K562 (cell line): ENCODE results near the gene PTPRB. TPM values are rescaled to one million over a fixed set of nuclear protein-coding genes. Genes with fewer than 3 reads are reported as not detected.

Experiments used
- AFF1 ChIP-seq, 2 experiments: fragments of 450-650 bp; IDR thresholded peaks; 2 replicates each; pipeline ENCODE4 v1.6.1; 2018; ENCODE audit warnings: mild to moderate bottlenecking in 2 of 2, low read depth in 1 of 2; ENCODE audit not compliant: partially characterized antibody in 2 of 2
- ARID3A ChIP-seq: IDR thresholded peaks from 2 replicates; pipeline ENCODE4 v1.6.1; 2012; ENCODE audit warnings: low read depth, low read length, improper control_type of control experiment, borderline replicate concordance
- ATF1 ChIP-seq, 2 experiments: fragments of 450-650 bp in 1 of 2; IDR thresholded peaks; 2 replicates each; pipeline ENCODE4 v1.6.1; 2016; ENCODE audit warnings: missing compliant biosample characterization in 1 of 2, missing genetic modification characterization in 1 of 2
- ATF3 ChIP-seq, 2 experiments: fragments of 450-650 bp in 1 of 2; sonication (generic) in 1 of 2; formaldehyde crosslinking in 1 of 2; IDR thresholded peaks in 1 of 2; conservative IDR thresholded peaks in 1 of 2; 2 replicates each; pipeline versions ENCODE4 v1.6.1 to v1.8.1; 2016 to 2023; ENCODE audit warnings: mild to moderate bottlenecking in 2 of 2, moderate library complexity in 2 of 2, inconsistent platforms in 1 of 2, missing genetic modification reagents in 1 of 2
- ATF7 ChIP-seq: fragments of 450-650 bp; IDR thresholded peaks from 2 replicates; pipeline ENCODE4 v1.7.1; 2014; ENCODE audit warnings: mild to moderate bottlenecking, moderate library complexity
- CTCF ChIP-seq, 3 experiments: IDR thresholded peaks in 2 of 3; conservative IDR thresholded peaks in 1 of 3; 2 replicates each; pipeline ENCODE4 v1.5.1; 2011 to 2012; ENCODE audit warnings: low read length in 3 of 3, mild to moderate bottlenecking in 3 of 3, control low read depth in 2 of 3, improper control_type of control experiment in 1 of 3, inconsistent platforms in 1 of 3, low read depth in 1 of 3, mixed read lengths in 1 of 3, moderate library complexity in 1 of 3; ENCODE audit not compliant: insufficient read depth in 2 of 3
- MAZ ChIP-seq, 2 experiments: fragments of 450-650 bp in 1 of 2; sonication (generic) in 1 of 2; formaldehyde crosslinking; IDR thresholded peaks in 1 of 2; conservative IDR thresholded peaks in 1 of 2; 2 replicates each; pipeline versions ENCODE4 v1.4.0 to v1.5.0; 2020; ENCODE audit warnings: mild to moderate bottlenecking in 1 of 2, missing genetic modification reagents in 1 of 2
- NCOR1 ChIP-seq: fragments of 450-650 bp; IDR thresholded peaks from 2 replicates; pipeline ENCODE4 v1.6.1; 2016; ENCODE audit warnings: mild to moderate bottlenecking, moderate library complexity
- NFIC ChIP-seq: fragments of 450-650 bp; IDR thresholded peaks from 2 replicates; pipeline ENCODE4 v1.6.1; 2017; ENCODE audit warnings: mild to moderate bottlenecking, inconsistent platforms
- NFRKB ChIP-seq: fragments of 450-650 bp; IDR thresholded peaks from 2 replicates; pipeline ENCODE4 v1.6.1; 2016; ENCODE audit warnings: low read depth
- POLR2AphosphoS2 ChIP-seq: IDR thresholded peaks from 2 replicates; pipeline ENCODE4 v1.6.1; 2012; ENCODE audit warnings: low read length, improper control_type of control experiment
- RCOR1 ChIP-seq, 2 experiments: IDR thresholded peaks; 2 replicates each; pipeline ENCODE4 v1.6.1; 2012; ENCODE audit warnings: low read depth in 2 of 2, low read length in 2 of 2, borderline replicate concordance in 1 of 2, improper control_type of control experiment in 1 of 2
- SMARCE1 ChIP-seq: fragments of 450-650 bp; IDR thresholded peaks from 2 replicates; pipeline ENCODE4 v1.7.1; 2016; ENCODE audit warnings: mild to moderate bottlenecking
- SP2 ChIP-seq: IDR thresholded peaks from 2 replicates; pipeline ENCODE4 v1.6.1; 2011; ENCODE audit warnings: mild to moderate bottlenecking, low read depth, low read length, moderate library complexity; ENCODE audit not compliant: poor library complexity, severe bottlenecking; ENCODE audit errors: extremely low read depth
- TEAD4 ChIP-seq, 2 experiments: sonication (generic) in 1 of 2; formaldehyde crosslinking in 1 of 2; IDR thresholded peaks; 2 replicates each; pipeline versions ENCODE4 v1.6.1 to v1.8.0; 2012 to 2022; ENCODE audit warnings: borderline replicate concordance in 1 of 2, inconsistent platforms in 1 of 2, low read length in 1 of 2, mild to moderate bottlenecking in 1 of 2, missing genetic modification reagents in 1 of 2
- TOE1 ChIP-seq, 2 experiments: fragments of 450-650 bp in 1 of 2; sonication (generic) in 1 of 2; formaldehyde crosslinking in 1 of 2; IDR thresholded peaks; 2 replicates each; pipeline versions ENCODE4 v1.7.1 to v1.8.0; 2016 to 2022; ENCODE audit warnings: borderline replicate concordance in 2 of 2, mild to moderate bottlenecking in 2 of 2, antibody characterized with exemption in 1 of 2, inconsistent platforms in 1 of 2, low read depth in 1 of 2, missing genetic modification reagents in 1 of 2, moderate library complexity in 1 of 2
- polyA plus RNA-seq, 8 experiments: library from polyadenylated mRNA; depleted of rRNA in 4 of 8; stranded (reverse) in 5 of 8; unstranded in 3 of 8; fragments of >200 nt; fragmentation: Nextera tagmentation in 2 of 8; fragmentation: Illumina TruSeq in 1 of 8; extraction: Ambion mirVana in 2 of 8; extraction: Trizol in 1 of 8; gene quantifications; 2 replicates each; pipeline versions ENCODE4 v1.2.1 to v1.2.3, GENCODE V29; 2011 to 2014; ENCODE audit warnings: inconsistent platforms in 1 of 8, missing spikeins in 1 of 8
- total RNA-seq, 7 experiments: library from RNA; depleted of rRNA in 6 of 7; stranded (reverse); fragments of >200 nt in 6 of 7; fragmentation: Illumina TruSeq in 2 of 7; extraction: Trizol in 2 of 7; gene quantifications; 2 replicates each; pipeline versions ENCODE4 v1.2.1 to v1.2.3, GENCODE V29; 2011 to 2021; ENCODE audit warnings: low replicate concordance in 1 of 7

Gene PTPRB
- total and polyA plus RNA-seq, 9 of the 15 experiments (the other 6 are each of a cell fraction or from before 2014, with no cell fraction given), result 0.46 to 5.9 (median 3.1) TPM

GRCh38 chr12:70659077-70659606, 21.9 kb upstream of the PTPRB start (continued):
- peak; percentile 54 for TF ChIP-seq ATF3 (IDR thresholded peaks at IDR 0.05)
- no peak for TF ChIP-seq ATF3 (CRISPR knock-in tag; conservative IDR thresholded peaks at IDR 0.05)
- peak; percentile 45; the same call in 1 of the 2 replicates for TF ChIP-seq SMARCE1
- TF ChIP-seq ATF1 (CRISPR knock-in tag; IDR thresholded peaks at IDR 0.05), result no peak
- peak; percentile 31; the same call in 1 of the 2 replicates for TF ChIP-seq ATF1 (tag; IDR thresholded peaks at IDR 0.05)
- peak; percentile 73 for TF ChIP-seq NFRKB
- TF ChIP-seq NCOR1, result peak; percentile 45; the same call in 1 of the 2 replicates
- TF ChIP-seq TEAD4 (IDR thresholded peaks at IDR 0.05; ENCODE audit: low read length), result peak; percentile 16; the same call in 1 of the 2 replicates
- TF ChIP-seq TEAD4 (CRISPR knock-in tag; IDR thresholded peaks at IDR 0.05; ENCODE audit: borderline replicate concordance), result no peak
- TF ChIP-seq RCOR1 (IDR thresholded peaks at IDR 0.05; ENCODE audit: borderline replicate concordance in 1 of 2, low read depth in 2 of 2, low read length in 2 of 2), result peak in 1 of 2 experiments; percentile 57; a peak in 1 of 4 replicates
- 0 out of 2 replicates have a peak, but pooled peaks have one; percentile 45 for TF ChIP-seq TOE1 (IDR thresholded peaks at IDR 0.05; ENCODE audit: borderline replicate concordance)
- TF ChIP-seq TOE1 (CRISPR knock-in tag; IDR thresholded peaks at IDR 0.05; ENCODE audit: borderline replicate concordance, low read depth), result no peak
- TF ChIP-seq MAZ (CRISPR knock-in tag; conservative IDR thresholded peaks at IDR 0.05 in 1 of 2, IDR thresholded peaks at IDR 0.05 in 1 of 2), result peak in 1 of 2 experiments; percentile 42; a peak in 1 of 4 replicates
- no peak for TF ChIP-seq SP2
- no peak for TF ChIP-seq POLR2AphosphoS2
- peak; percentile 70; the same call in 1 of the 2 replicates for TF ChIP-seq ARID3A
- TF ChIP-seq NFIC, result 0 out of 2 replicates have a peak, but pooled peaks have one; percentile 13
- TF ChIP-seq AFF1 (IDR thresholded peaks at IDR 0.05; ENCODE audit: low read depth in 1 of 2, partially characterized antibody in 2 of 2), result peak in 1 of 2 experiments; percentile 49
- peak; percentile 47; the same call in 1 of the 2 replicates for TF ChIP-seq ATF7
- TF ChIP-seq CTCF (IDR thresholded peaks at IDR 0.05 in 2 of 3, conservative IDR thresholded peaks at IDR 0.05 in 1 of 3; ENCODE audit: insufficient read depth in 2 of 3, low read depth in 1 of 3, low read length in 3 of 3), result no peak
